A673 (cell line): Measurements from ENCODE around the gene TRIM72.
"Not testable (repeated sequence)": the region's sequence is repeated elsewhere in the genome, so short reads cannot be mapped to it uniquely, and the experiment has no call there.

Source experiments
- CTCF ChIP-seq: fragments of 300-800, 200-600 bp; sonication (generic); conservative IDR thresholded peaks from 2 replicates; pipeline ENCODE4 v1.5.1; 2017; ENCODE audit warnings: low read depth, mild to moderate bottlenecking, antibody characterized with exemption, low read length, moderate library complexity, mixed read lengths
- EZH2 ChIP-seq: fragments of 200-600 bp; sonication (generic); IDR thresholded peaks from 2 replicates; pipeline ENCODE4 v1.6.1; 2017; ENCODE audit warnings: borderline replicate concordance, low read depth, mild to moderate bottlenecking, mixed read lengths, antibody characterized with exemption, low read length; ENCODE audit not compliant: poor library complexity, severe bottlenecking

- not testable (repeated sequence) for TF ChIP-seq CTCF, EZH2
Observed at GRCh38 chr16:31278853-31279252, 64.9 kb downstream of the TRIM72 start.
